ENCODE data around the gene LGR5.

The LGR5 gene

DNA sequence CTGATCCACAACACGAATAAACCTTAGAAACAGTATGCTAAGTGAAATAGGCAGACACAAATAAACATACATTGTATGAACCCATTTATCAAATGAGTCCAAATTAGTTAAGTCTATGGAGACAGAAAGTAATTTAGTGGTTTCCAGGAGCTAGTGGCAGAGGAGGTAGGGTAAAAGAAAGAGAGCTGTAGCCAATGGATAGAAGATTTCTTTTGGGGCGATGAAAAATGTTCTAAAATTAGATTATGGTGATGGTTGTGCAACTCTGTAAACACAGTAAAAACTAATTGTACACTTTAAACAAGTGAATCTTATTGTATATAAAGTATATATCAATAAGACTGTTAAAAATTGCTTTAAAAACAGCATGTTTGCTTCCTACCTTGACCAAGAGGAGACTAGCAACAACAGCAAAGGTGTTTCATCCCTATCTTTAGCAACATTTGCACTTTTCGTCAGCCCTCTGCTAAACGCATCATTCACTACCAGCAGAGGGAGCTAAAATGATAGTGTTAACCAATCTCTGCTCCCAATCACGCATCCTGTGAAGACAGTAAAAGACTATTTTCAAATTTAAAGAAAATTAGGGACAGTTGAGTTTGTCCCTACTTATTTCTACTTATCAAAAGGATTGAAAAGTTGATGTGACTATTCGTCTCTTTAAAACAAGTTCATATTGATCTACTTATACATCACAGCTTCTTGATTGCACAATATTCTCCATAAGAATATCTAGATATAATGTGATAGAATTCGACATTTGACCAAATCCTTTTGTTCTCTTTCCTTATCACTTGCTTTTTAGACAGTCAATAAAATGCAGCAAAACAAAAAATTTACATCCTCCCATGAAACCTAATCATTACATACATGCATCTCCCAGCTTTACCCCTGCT lies 24.0 kb upstream of the LGR5 start:
- no peak overlapping the region for H3K27ac ChIP-seq (ENCODE audit: low read length)
- no peaks in the 10 kb centered on the region for H3K9me3 ChIP-seq (ENCODE audit: control insufficient read depth, insufficient read depth, low read length)
- H3K4me1 ChIP-seq (ENCODE audit: control insufficient read depth, insufficient read depth, low read length), result no peaks in the 10 kb centered on the region
- no peaks in the 10 kb centered on the region for H3K36me3 ChIP-seq (ENCODE audit: control insufficient read depth, insufficient read depth, low read length)
- WGBS (ENCODE audit: insufficient coverage, insufficient read length), result no CpG with 5 or more reads among the region's 7 CpGs
- DNase-seq (ENCODE audit: low read depth, low spot score), result no peak
- H3K27me3 ChIP-seq (ENCODE audit: control insufficient read depth, insufficient read depth, low read length), result no peaks in the 10 kb centered on the region
- H3K4me3 ChIP-seq (ENCODE audit: low read length), result no peak overlapping the region

DNA sequence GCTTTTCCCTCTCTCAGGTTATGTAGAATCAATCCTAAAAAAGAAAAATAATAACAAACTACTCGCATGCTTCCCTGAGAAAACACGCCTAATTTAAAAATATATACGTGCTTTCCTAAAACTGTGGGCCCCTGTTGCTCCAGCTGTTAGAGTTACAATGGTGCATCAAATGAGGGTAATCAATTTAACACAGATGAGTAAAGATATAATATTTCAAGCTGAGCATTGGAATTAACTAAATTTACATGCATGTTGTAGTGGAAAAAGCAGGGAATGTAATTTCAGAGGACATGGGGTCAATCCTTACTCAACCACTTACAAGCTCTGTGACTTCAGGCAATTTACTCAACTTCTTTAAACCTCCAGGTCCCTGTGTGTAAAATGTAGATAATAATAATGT lies 22.4 kb upstream of the LGR5 start:
- Histone ChIP-seq H3K27me3 (ENCODE audit: control insufficient read depth, insufficient read depth, low read length) (no peaks in the 10 kb centered on the region), H3K4me1 (ENCODE audit: control insufficient read depth, insufficient read depth, low read length) (no peaks in the 10 kb centered on the region), H3K36me3 (ENCODE audit: control insufficient read depth, insufficient read depth, low read length) (no peaks in the 10 kb centered on the region), H3K4me3 (ENCODE audit: low read length) (no peak overlapping the region), H3K27ac (ENCODE audit: low read length) (no peak overlapping the region), H3K9me3 (ENCODE audit: control insufficient read depth, insufficient read depth, low read length) (no peaks in the 10 kb centered on the region)
- DNase-seq (ENCODE audit: low read depth, low spot score), result no peak
- no CpG with 5 or more reads among the region's 3 CpGs for WGBS (ENCODE audit: insufficient coverage, insufficient read length)

DNA sequence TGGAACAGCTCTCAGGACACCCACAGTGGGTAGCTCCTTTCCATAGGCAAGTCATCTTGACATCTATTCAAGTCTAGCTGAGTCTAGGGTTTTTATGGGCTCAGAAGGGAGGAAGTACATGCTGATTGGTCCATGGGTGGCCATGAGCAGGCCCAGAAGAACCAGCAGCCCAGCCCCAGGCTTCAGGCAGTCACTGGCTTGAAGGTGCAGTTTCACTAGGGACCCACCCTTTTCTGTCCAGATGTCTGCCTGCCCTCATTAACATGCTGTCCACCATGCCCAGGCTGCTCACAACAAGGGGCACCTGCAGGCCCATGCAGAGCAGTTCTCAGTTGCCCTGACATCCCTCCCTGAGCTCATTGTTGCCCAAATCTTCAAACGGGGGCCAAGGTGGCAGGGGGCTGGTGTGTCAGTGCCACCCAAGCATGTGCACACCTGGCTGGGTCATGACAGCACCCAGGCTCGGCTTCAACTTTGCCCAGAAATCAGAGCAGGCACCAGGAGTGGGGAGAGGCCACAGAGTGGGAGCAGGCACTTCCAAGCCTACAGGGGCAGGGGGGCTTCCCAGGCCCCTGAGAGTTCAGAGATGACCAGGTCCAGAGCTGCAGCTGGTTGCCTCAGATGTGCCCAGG lies 18.7 kb upstream of the LGR5 start:
- H3K27me3 ChIP-seq (ENCODE audit: control insufficient read depth, insufficient read depth, low read length), result no peaks in the 10 kb centered on the region
- WGBS (ENCODE audit: insufficient coverage, insufficient read length), result no CpG with 5 or more reads among the region's 2 CpGs
- DNase-seq (ENCODE audit: low read depth, low spot score), result no peak
- no peak overlapping the region for H3K27ac ChIP-seq (ENCODE audit: low read length)
- H3K36me3 ChIP-seq (ENCODE audit: control insufficient read depth, insufficient read depth, low read length), result no peaks in the 10 kb centered on the region
- H3K4me3 ChIP-seq (ENCODE audit: low read length), result no peak overlapping the region
- no peaks in the 10 kb centered on the region for H3K9me3 ChIP-seq (ENCODE audit: control insufficient read depth, insufficient read depth, low read length)
- H3K4me1 ChIP-seq (ENCODE audit: control insufficient read depth, insufficient read depth, low read length), result no peaks in the 10 kb centered on the region

DNA sequence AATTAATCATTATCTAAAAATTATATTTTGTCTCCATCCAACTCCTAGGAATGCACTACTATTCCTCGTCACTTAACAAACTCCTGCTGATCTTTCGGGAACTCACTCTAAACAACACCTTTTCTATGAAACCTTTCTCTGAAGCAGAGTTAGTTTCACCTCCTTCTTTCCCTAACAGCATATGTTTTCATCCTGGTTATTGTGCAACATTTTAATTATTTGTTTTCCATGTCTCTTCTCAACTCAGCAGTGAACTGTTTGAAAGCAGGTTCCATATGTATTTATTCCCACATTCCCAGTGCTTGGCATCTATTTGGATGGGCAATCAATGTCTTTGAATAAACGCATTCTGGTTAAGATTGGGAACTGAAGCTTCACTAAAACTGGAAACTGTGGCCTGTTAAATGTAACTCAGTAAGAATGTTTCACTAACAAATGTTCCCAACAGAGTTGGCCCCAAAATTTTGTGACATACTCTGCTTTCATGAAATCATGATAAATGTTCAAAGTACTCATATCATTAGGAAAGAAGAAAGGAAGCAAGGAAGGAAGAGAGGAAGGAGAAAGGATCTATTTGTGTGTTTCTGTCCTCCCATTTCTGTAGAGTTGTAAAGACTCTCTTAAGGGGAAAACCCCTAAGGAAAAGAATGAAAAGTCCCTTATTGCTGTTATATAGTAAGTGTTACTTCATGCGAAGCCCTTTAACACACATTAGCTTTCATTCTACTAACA lies 13.9 kb upstream of the LGR5 start:
- DNase-seq (ENCODE audit: low read depth, low spot score), result no peak
- H3K4me3 ChIP-seq (ENCODE audit: low read length), result no peak overlapping the region
- no peaks in the 10 kb centered on the region for H3K4me1 ChIP-seq (ENCODE audit: control insufficient read depth, insufficient read depth, low read length)

DNA sequence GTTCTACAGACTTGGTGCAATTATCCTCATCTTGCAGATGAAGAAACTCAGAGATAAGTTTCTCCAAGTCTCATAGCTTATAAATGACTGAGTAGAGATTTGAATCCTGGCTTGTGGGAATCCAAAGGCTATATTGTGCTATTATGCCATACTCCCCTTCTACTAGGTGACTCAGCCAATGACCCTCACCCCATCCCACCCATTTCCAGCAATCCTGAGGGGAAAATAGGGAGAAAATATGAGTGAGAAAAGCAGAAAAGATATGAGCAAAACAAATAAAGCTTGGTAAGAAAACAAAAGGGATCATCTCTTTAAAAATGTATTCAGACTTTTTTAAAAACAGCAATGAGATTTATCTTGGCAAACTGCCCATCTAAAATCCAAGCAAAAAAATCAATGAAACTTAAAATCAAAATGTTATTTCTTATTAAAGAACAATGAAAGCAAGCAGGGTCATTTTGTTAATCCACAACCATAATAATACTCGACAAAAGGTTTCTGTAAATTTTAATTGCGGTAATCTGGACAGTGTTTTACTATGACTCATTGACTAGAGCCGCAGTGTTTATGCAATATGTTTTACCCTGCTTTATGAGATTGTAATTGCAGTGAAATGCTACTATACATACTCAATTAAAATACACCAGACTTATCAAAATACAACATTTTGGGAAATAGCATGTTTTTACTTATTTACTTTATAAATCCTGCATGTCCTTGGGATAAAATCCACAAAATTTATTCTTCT lies 13.1 kb upstream of the LGR5 start:
- Histone ChIP-seq H3K36me3 (ENCODE audit: control insufficient read depth, insufficient read depth, low read length) (no peaks in the 10 kb centered on the region), H3K27ac (ENCODE audit: low read length) (no peak overlapping the region), H3K4me1 (ENCODE audit: control insufficient read depth, insufficient read depth, low read length) (no peaks in the 10 kb centered on the region), H3K27me3 (ENCODE audit: control insufficient read depth, insufficient read depth, low read length) (no peaks in the 10 kb centered on the region), H3K4me3 (ENCODE audit: low read length) (no peak overlapping the region), H3K9me3 (ENCODE audit: control insufficient read depth, insufficient read depth, low read length) (no peaks in the 10 kb centered on the region)
- no peak for DNase-seq (ENCODE audit: low read depth, low spot score)
- no CpG with 5 or more reads among the region's 3 CpGs for WGBS (ENCODE audit: insufficient coverage, insufficient read length)

More for the DNA sequence above, 13.9 kb upstream of the LGR5 start:
- no peaks in the 10 kb centered on the region for H3K27me3 ChIP-seq (ENCODE audit: control insufficient read depth, insufficient read depth, low read length)
- no peak overlapping the region for H3K27ac ChIP-seq (ENCODE audit: low read length)
- H3K36me3 ChIP-seq (ENCODE audit: control insufficient read depth, insufficient read depth, low read length), result no peaks in the 10 kb centered on the region
- no peaks in the 10 kb centered on the region for H3K9me3 ChIP-seq (ENCODE audit: control insufficient read depth, insufficient read depth, low read length)
- 100% methylated on average over 1 of the region's 4 CpGs for WGBS (ENCODE audit: insufficient coverage, insufficient read length)

DNA sequence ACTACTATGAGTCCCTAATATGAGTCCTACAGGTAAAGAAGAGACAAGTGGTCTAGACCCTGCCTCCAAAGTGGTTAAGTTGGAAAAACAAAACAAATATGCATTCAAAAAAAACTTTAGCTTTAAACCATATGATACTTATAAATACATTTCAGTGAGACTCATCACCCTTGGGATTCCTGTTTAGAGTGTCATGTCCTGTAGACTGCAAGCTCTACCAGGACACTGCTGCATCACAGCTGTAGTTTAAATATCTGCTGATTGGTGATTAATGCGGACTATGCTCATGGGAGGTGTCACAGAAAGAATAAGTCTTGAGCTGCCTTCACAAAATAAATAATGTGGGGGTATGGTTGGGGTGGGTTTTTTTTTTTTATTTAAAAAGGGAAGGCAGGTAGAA lies 8.8 kb upstream of the LGR5 start:
- WGBS (ENCODE audit: insufficient coverage, insufficient read length), result no CpG with 5 or more reads among the region's 1 CpG
- Histone ChIP-seq H3K4me3 (ENCODE audit: low read length) (no peak overlapping the region), H3K4me1 (ENCODE audit: control insufficient read depth, insufficient read depth, low read length) (no peaks in the 10 kb centered on the region), H3K27ac (ENCODE audit: low read length) (no peak overlapping the region), H3K27me3 (ENCODE audit: control insufficient read depth, insufficient read depth, low read length) (no peaks in the 10 kb centered on the region), H3K9me3 (ENCODE audit: control insufficient read depth, insufficient read depth, low read length) (no peaks in the 10 kb centered on the region), H3K36me3 (ENCODE audit: control insufficient read depth, insufficient read depth, low read length) (no peaks in the 10 kb centered on the region)
- DNase-seq (ENCODE audit: low read depth, low spot score), result no peak

DNA sequence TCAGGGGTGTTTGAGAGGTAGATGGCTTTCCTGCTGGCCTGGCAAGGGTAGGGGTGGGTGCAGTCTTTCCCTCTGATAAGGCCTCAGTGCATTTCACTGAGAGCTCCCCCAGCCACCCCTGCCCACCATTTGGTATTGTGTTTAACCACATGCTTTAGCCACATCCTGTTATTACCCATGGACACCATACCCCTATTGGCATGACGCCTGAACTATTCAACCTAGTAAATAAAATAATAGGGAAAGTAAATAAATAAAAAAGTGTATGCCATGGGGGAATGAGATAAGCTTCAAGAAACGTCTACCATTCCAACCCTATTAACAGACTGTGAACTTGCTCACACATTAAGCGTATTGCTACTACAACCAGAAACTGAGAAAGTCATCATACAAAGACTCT lies 7.6 kb upstream of the LGR5 start:
- no peak for DNase-seq (ENCODE audit: low read depth, low spot score)
- H3K27me3 ChIP-seq (ENCODE audit: control insufficient read depth, insufficient read depth, low read length), result no peaks in the 10 kb centered on the region
- no peak overlapping the region for H3K27ac ChIP-seq (ENCODE audit: low read length)
- no peaks in the 10 kb centered on the region for H3K9me3 ChIP-seq (ENCODE audit: control insufficient read depth, insufficient read depth, low read length)
- no CpG with 5 or more reads among the region's 3 CpGs for WGBS (ENCODE audit: insufficient coverage, insufficient read length)
- no peaks in the 10 kb centered on the region for H3K36me3 ChIP-seq (ENCODE audit: control insufficient read depth, insufficient read depth, low read length)
- H3K4me1 ChIP-seq (ENCODE audit: control insufficient read depth, insufficient read depth, low read length), result no peaks in the 10 kb centered on the region
- H3K4me3 ChIP-seq (ENCODE audit: low read length), result no peak overlapping the region

DNA sequence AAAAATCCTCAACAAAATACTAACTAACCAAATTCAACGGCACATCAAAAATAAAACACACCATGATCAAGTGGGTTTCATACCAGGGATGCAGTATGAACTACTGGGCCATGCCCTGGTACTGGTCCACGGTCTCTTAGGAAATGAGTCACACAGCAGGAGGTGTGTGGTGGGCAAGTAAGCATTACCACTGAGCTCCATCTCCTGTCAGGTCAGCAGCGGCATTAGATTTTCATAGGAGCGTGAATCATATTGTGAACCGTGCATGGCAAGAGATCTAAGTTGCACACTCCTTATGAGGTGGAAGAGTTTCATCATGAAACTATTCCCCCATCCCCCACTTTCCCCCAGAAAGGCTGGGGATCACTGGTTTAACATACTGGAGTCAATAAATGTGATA lies 6.7 kb upstream of the LGR5 start:
- Histone ChIP-seq H3K27ac (ENCODE audit: low read length) (no peak overlapping the region), H3K4me1 (ENCODE audit: control insufficient read depth, insufficient read depth, low read length) (no peaks in the 10 kb centered on the region), H3K9me3 (ENCODE audit: control insufficient read depth, insufficient read depth, low read length) (no peaks in the 10 kb centered on the region), H3K36me3 (ENCODE audit: control insufficient read depth, insufficient read depth, low read length) (no peaks in the 10 kb centered on the region), H3K27me3 (ENCODE audit: control insufficient read depth, insufficient read depth, low read length) (peaks cover 1% of the 10 kb centered on the region; the same call in 1 of the 2 replicates), H3K4me3 (ENCODE audit: low read length) (no peak overlapping the region)
- no CpG with 5 or more reads among the region's 5 CpGs for WGBS (ENCODE audit: insufficient coverage, insufficient read length)
- no peak for DNase-seq (ENCODE audit: low read depth, low spot score)

DNA sequence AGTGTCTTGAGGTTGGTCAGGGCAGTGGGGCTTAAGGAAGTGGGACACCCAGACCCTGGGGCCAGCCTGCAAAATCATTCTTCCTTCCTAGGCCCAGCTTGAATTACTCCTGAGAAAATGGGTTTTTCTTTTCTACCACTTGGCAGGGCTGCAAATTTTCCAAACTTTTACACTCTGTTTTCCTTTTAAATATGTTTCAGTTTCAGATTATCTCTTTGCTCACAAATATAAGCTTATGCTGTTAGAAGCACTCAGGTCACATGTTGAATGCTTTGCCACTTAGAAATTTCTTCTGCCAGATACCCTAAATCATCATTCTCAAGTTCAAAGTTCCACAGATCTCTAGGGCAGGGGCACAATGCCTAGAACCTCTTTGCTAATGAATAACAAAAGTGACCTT lies 2.9 kb upstream of the LGR5 start:
- Histone ChIP-seq H3K36me3 (ENCODE audit: control insufficient read depth, insufficient read depth, low read length) (0 out of 2 replicates have a peak, but pooled peaks cover 2% of the 10 kb centered on the region), H3K27ac (ENCODE audit: low read length) (no peak overlapping the region), H3K27me3 (ENCODE audit: control insufficient read depth, insufficient read depth, low read length) (peaks cover 39% of the 10 kb centered on the region), H3K9me3 (ENCODE audit: control insufficient read depth, insufficient read depth, low read length) (no peaks in the 10 kb centered on the region), H3K4me3 (ENCODE audit: low read length) (no peak overlapping the region), H3K4me1 (ENCODE audit: control insufficient read depth, insufficient read depth, low read length) (no peaks in the 10 kb centered on the region; the same call in 1 of the 2 replicates)
- no peak for DNase-seq (ENCODE audit: low read depth, low spot score)
